ENCODE results near the gene CCL3.

The CCL3 gene

DNA sequence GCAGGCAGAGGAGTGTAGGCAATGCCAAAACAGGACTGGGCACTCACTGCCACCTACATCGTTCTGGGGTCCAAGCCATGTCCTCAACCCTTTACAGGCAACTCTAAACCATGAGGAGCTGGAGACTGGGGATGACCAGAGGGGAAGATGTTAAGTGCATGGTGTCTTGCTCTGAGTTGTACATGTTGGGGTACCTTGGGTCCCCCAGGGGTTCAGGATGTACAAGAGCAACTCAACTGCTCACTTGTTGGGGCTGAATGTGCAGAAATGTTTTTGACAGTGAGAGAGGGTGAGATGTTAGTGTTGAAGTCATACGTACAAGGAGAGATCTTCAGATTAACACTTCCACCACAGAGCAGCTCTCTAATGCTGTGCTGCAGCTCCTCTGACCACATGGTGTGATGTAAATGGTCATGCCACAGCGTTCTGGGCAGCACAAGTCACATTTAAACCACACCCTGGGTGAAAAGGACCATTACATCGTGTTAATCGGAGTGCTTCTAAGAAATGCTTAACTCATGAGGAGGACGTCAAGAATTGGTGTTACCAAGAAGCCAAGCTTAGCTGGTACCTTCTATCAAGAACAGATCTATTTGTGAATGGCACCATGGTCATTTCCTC is 23.5 kb downstream of the CCL3 start:
- Histone ChIP-seq H2AFZ (ENCODE audit: low read length) (no peak overlapping the region), H4K20me1 (ENCODE audit: insufficient read depth, low read length, poor library complexity, severe bottlenecking) (no peaks in the 10 kb centered on the region), H3K4me2 (ENCODE audit: low read depth, low read length, poor library complexity, severe bottlenecking) (no peak overlapping the region), H3K9me2 (replicated peaks; ENCODE audit: low read depth, low read length) (no peaks in the 10 kb centered on the region), H3K27me3 (ENCODE audit: insufficient read depth, low read length, poor library complexity, severe bottlenecking) (no peaks in the 10 kb centered on the region), H3K9me3 (ENCODE audit: insufficient read depth, low read depth, low read length) (no peaks in the 10 kb centered on the region), H3K9ac (ENCODE audit: low read depth, low read length, poor library complexity, severe bottlenecking) (no peak overlapping the region), H3K79me2 (ENCODE audit: insufficient read depth, low read length) (no peaks in the 10 kb centered on the region), H3F3A (ENCODE audit: low read depth) (no peaks in the 10 kb centered on the region), H3K36me3 (ENCODE audit: insufficient read depth, low read length) (no peaks in the 10 kb centered on the region), H3K4me3 (ENCODE audit: low read length, poor library complexity, severe bottlenecking) (no peak overlapping the region), H3K4me1 (ENCODE audit: insufficient read depth, low read length, poor library complexity, severe bottlenecking) (no peaks in the 10 kb centered on the region)
- TF ChIP-seq EZH2phosphoT487 (IDR thresholded peaks at IDR 0.05; ENCODE audit: borderline replicate concordance) = no peak
- TF ChIP-seq, protein P1, sequence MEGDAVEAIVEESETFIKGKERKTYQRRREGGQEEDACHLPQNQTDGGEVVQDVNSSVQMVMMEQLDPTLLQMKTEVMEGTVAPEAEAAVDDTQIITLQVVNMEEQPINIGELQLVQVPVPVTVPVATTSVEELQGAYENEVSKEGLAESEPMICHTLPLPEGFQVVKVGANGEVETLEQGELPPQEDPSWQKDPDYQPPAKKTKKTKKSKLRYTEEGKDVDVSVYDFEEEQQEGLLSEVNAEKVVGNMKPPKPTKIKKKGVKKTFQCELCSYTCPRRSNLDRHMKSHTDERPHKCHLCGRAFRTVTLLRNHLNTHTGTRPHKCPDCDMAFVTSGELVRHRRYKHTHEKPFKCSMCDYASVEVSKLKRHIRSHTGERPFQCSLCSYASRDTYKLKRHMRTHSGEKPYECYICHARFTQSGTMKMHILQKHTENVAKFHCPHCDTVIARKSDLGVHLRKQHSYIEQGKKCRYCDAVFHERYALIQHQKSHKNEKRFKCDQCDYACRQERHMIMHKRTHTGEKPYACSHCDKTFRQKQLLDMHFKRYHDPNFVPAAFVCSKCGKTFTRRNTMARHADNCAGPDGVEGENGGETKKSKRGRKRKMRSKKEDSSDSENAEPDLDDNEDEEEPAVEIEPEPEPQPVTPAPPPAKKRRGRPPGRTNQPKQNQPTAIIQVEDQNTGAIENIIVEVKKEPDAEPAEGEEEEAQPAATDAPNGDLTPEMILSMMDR (conservative IDR thresholded peaks at IDR 0.05; ENCODE audit: low read length) = no peak

DNA sequence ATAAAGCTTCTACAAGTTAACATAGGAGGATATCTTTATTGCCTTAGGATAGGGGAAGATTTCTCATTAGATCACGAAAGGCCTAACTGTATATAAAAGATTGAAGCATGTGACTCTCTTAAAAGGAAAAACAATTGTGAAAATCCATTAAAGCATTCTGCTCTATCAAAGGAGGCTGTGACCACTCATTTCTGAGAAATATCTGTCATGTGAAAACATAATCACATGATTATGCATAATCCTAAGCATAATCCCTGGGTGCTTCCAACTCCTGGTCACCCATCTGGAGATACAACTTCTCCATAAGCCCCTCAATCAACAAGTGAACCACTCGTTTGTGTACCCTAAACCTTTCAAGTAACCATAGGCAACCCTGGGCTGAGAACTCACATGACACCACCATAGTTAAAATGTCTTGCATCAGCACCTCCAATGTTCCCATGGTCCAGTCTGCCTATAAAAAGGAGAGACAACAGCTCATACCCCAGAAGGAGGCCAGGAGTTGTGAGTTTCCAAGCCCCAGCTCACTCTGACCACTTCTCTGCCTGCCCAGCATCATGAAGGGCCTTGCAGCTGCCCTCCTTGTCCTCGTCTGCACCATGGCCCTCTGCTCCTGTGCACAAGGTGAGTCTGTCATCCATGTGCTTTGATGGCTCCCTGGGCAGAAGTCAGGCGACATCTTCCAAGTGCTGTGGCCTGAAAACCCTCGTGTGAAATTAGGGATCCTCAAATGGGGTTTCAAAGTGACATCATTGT is 26.0 kb downstream of the CCL3 start, which contains the start of gene CCL18:
Gene CCL18 (plus strand): TSS at position 487 of the 756 bp plus-strand sequence. CDS start 71 bp downstream, at position 558.
- H4K20me1 ChIP-seq (ENCODE audit: insufficient read depth, low read length, poor library complexity, severe bottlenecking) = no peaks in the 10 kb centered on the region
- H3K9me3 ChIP-seq (ENCODE audit: insufficient read depth, low read depth, low read length) = no peaks in the 10 kb centered on the region
- H3K4me3 ChIP-seq (ENCODE audit: low read length, poor library complexity, severe bottlenecking) = no peak within 1 kb of the TSS
- no peak within 1 kb of the TSS for H3K4me2 ChIP-seq (ENCODE audit: low read depth, low read length, poor library complexity, severe bottlenecking)
- no peaks in the 10 kb centered on the region for H3K27me3 ChIP-seq (ENCODE audit: insufficient read depth, low read length, poor library complexity, severe bottlenecking)
- H3K79me2 ChIP-seq (ENCODE audit: insufficient read depth, low read length) = no peaks in the 10 kb centered on the region
- H3K36me3 ChIP-seq (ENCODE audit: insufficient read depth, low read length) = no peaks in the 10 kb centered on the region
- no peaks in the 10 kb centered on the region for H3K9me2 ChIP-seq (replicated peaks; ENCODE audit: low read depth, low read length)
- no peaks in the 10 kb centered on the region for H3F3A ChIP-seq (ENCODE audit: low read depth)
- TF ChIP-seq EZH2phosphoT487 (IDR thresholded peaks at IDR 0.05; ENCODE audit: borderline replicate concordance) = no peak
- TF ChIP-seq, protein P1 (conservative IDR thresholded peaks at IDR 0.05; ENCODE audit: low read length) = no peak
- no peaks in the 10 kb centered on the region for H3K4me1 ChIP-seq (ENCODE audit: insufficient read depth, low read length, poor library complexity, severe bottlenecking)
- H3K9ac ChIP-seq (ENCODE audit: low read depth, low read length, poor library complexity, severe bottlenecking) = no peak within 1 kb of the TSS
- H2AFZ ChIP-seq (ENCODE audit: low read length) = no peak within 1 kb of the TSS

DNA sequence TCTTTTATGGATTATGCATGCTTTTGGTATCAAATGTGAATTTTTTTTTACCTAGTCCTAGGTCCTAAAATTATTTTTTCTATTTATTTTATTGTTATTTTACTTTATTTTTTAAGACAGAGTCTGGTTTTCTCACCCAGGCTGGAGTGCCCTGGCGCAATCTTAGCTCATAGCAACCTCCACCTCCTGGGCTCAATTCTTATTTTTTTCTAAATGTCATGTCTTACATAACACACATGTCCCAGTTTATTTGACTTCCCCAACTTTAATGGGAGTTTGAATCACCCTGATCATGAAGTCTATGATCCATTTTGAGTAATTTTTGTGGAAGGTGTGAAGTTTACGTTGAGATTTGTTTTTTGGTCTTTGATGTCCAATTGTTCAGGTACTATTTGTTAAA is 29.1 kb downstream of the CCL3 start:
- TF ChIP-seq EZH2phosphoT487 (IDR thresholded peaks at IDR 0.05; ENCODE audit: borderline replicate concordance) = no peak
- TF ChIP-seq, protein P1 (conservative IDR thresholded peaks at IDR 0.05; ENCODE audit: low read length) = no peak
- Histone ChIP-seq H3K79me2 (ENCODE audit: insufficient read depth, low read length) (no peaks in the 10 kb centered on the region), H2AFZ (ENCODE audit: low read length) (no peak overlapping the region), H3K4me2 (ENCODE audit: low read depth, low read length, poor library complexity, severe bottlenecking) (no peak overlapping the region), H3K4me1 (ENCODE audit: insufficient read depth, low read length, poor library complexity, severe bottlenecking) (no peaks in the 10 kb centered on the region), H3K9me3 (ENCODE audit: insufficient read depth, low read depth, low read length) (no peaks in the 10 kb centered on the region), H3K9ac (ENCODE audit: low read depth, low read length, poor library complexity, severe bottlenecking) (no peak overlapping the region), H3K4me3 (ENCODE audit: low read length, poor library complexity, severe bottlenecking) (no peak overlapping the region), H4K20me1 (ENCODE audit: insufficient read depth, low read length, poor library complexity, severe bottlenecking) (no peaks in the 10 kb centered on the region), H3K36me3 (ENCODE audit: insufficient read depth, low read length) (no peaks in the 10 kb centered on the region), H3F3A (ENCODE audit: low read depth) (no peaks in the 10 kb centered on the region), H3K9me2 (replicated peaks; ENCODE audit: low read depth, low read length) (no peaks in the 10 kb centered on the region), H3K27me3 (ENCODE audit: insufficient read depth, low read length, poor library complexity, severe bottlenecking) (no peaks in the 10 kb centered on the region)

Data from Loucy (cell line).